HG02623 (cell line): ENCODE data around the gene CCS.
"Not testable (repeated sequence)": the region's sequence is repeated elsewhere in the genome, so short reads cannot be mapped to it uniquely, and the experiment has no call there.

Source experiments
- ATAC-seq: cut with Tn5 transposase; IDR thresholded peaks from one replicate; pipeline ENCODE4 v1.9.1; 2021; ENCODE audit warnings: moderate library complexity; ENCODE audit not compliant: unreplicated experiment

Gene CCS

DNA sequence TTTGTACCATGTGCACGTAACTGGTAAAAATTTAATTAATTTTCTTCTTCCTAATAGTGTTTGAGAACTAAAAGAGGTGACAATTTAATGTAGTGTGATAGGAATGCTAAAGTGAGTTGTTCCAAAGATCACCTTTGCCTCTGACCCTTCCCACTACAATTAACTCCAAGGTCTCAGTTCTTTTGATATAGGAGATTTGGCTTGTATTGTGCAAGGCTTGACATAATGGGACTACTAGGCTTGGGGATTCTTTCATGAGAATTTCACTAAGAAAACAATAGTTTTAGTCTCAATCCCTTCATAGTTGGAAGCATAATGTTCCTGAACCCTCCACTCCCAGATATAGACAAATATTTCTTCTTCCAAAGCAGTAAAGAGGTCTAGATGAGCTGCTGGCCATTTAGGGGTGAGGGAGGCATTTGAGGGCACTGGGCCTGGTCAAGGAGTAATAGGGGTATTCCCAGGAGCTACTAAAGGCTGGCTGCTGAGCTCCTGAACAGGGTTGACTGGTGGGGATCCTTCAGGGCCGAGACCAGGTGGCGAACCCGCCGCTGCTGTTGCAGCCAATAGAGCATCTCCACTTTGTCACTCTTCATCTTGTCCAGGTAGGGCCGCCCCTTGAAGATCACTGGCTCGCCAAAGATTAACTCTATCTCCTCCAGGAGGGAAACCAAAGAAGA, 2.8 kb upstream of the CCS start:
- ATAC-seq = no peak

DNA sequence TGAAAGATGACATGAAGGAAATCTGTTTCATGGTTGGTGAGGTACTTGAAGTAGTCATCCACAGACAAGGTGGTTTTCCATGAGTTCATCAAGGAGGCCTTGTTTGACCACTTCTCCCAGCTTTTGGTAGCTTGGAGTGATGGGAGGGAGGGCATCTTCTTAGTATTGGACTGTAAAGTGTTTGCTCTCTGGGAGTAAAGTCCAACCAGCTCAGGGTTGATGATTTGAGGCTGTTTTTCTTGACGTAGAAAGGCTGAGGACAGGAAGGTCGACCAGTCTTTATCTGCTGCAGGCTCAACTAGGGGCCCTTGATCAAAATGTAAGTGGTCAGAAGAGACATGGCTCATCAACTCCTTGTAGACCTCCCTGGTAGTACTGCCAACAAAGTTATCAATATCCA, 1.8 kb upstream of the CCS start:
- no peak for ATAC-seq

DNA sequence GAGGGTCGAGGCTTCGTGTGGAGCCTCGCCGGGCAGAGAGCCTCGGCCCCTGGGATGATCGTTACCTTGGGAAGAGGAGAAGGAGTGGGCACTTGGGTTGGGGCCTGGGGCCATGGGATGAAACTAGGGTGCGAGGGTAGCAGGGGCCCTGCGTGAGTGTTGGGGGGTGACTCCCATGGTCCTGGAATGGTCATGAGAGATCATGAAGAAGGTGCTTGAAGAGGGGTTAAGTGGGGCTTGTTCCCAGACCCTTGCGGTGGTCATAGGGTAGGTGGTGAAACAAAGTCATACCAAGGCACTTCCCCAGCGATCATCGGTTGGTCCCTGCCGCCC, 284 bp downstream of the CCS start:
- ATAC-seq = no peak

DNA sequence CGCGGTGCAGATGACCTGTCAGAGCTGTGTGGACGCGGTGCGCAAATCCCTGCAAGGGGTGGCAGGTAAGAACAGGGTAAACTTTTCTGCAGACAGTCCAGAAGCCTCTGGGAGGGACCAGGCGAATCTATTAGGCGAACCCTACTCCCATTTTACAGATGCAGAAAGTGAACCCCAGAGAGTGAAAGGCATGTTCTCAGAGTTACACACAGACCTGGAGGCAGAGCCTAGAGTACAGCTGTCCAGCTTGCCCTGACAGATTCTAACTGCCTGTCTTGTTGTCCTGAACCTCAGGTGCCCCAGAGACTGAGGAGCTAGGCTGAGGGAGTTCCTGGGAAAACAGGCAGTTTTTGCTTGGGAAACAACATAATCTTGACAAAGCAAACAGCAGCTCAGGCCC, 665 bp downstream of the CCS start:
- no peak for ATAC-seq

DNA sequence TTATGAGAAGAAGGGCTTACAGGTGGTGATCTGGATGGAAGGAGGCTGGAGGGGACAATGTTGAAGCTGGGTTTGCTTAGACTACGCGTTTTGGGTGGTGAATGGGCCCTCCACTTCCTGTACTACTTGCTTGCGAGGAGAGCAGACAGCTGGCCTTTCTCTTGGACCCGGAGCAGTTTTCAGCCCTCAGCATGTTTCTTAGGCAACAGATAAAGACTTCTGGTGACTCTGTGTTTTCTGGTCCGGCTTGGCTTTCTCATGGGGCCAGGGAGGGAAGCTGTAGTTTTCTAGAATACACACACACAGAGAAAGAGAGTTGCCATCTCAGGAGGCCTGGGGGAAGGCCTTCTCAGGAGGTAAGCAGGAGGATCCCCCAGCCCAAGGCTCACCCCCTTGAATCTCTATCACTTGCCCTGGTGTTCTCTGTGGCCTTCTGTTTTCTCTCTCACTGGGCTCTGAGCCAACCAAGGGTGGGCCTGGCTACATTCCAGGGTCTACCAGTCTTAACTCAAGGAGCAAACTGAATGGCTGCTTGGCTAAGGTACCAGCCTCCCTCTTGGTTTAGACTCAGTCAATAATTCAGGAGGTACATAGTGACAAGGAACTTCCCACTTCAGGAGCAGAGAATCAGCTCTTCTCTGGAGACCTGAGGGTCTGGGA, 2.4 kb downstream of the CCS start:
- no peak for ATAC-seq

DNA sequence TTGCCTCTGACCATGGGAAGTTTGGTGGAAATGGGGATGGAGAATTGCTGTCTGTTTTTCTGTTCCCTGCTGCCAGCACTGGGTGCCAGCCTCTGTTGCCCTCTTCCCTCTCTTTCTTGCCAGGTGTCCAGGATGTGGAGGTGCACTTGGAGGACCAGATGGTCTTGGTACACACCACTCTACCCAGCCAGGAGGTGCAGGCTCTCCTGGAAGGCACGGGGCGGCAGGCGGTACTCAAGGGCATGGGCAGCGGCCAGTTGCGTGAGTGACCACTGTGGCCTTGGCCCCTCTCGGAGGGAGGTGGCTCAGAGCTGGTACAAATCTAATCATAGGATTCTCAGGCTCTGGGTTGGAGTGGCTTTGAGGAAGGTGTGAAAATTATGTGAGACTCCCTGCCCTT, 6.0 kb downstream of the CCS start:
- no peak for ATAC-seq

DNA sequence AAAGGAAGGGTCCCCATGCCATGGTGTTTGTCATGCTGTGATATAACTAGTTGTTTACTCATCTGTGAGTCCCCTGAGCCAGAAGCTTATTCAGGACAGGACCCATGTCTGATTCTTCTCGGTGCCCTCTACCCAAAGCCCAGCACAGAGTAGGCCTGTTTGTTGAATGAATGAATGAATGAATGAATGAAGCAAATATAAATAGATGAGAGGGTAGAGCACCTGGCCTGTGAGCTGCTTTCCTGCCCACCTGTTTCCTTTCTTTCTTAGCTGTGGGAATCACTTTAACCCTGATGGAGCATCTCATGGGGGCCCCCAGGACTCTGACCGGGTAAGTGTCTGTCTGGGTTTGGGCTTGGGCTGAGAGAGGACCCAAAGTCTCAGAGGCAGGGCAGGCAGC, 7.2 kb downstream of the CCS start:
- ATAC-seq = no peak

DNA sequence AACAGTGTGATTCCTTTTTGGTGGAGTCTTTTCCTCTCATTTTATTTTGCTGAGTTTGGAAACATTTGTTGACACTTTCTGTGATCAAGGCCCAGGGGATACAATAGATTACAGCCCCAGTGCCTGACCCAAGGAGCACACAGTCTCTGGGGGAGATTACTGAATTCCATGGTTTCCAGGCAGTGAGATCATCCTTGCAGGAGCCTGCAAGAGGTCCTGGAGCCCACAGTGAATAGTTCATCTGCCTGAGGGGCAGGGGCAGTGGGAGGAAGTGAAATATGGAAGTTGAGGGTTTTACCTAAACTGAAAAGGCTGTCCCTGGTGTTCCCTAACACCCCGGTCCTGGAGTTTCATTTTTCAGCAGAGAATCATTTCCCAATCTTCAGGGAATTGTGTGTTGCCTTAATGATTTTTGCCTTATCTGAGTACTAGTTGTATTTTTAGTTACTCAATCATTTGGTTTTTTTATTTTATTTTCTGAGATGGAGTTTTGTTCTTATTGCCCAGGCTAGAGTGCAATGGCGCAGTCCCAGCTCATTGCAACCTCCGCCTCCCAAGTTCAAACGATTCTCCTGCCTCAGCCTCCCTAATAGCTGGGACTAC, 7.7 kb downstream of the CCS start:
- ATAC-seq = no peak

DNA sequence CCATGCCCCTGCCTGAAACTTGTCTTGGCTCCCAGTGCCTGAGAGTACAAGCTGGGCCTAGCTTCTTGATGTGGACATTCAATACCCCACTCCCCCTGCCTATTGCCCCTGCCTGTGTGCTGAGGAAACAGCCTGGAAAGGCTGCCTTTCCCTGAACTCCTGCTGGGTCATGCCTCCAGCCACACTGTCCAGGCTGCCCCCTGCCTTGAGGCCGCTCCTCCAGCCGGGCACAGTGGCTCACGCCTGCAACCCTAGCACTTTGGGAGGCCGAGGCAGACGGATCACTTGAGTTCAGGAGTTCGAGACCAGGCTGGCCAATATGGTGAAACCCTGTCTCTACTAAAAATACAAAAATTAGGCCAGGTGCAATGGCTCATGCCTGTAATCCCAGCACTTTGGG, 10.1 kb downstream of the CCS start:
- no peak for ATAC-seq

DNA sequence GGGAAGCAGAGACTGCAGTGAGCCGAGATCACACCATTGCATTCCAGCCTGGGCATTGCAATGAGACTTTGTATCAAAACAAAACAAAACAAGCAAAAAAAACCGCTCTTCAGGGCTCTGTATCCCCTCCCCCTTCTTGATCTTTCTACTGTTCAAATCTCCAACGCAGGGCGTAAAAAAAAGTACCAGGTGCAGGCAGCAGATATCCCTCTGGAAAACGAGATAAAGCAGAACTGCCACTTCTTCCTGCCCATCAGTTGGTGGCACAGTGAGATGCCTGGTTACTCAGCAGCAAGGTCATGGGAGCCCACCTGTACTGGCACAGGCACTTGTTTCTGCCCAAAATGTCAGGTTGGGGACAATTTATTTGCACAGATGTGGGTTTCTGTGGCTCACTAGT, 11.2 kb downstream of the CCS start:
- no peak for ATAC-seq

DNA sequence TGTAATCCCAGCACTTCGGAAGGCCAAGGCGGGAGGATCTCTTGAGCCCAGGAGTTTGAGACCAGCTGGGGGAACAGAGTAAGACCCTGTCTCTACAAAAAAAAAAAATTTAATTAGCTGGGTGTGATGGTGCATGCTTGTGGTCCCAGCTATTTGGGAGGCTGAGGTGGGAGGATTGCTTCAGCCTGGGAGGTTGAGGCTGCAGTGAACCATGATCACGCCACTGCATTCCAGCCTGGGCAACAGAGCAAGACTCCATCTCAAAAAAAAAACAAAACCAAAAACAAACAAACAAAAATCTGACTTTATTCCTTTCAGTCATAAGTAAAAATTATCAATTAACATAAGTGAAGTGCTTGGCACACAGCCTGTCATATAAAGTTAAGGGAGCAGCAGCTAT, 13.6 kb downstream of the CCS start:
- not testable (repeated sequence) for ATAC-seq

DNA sequence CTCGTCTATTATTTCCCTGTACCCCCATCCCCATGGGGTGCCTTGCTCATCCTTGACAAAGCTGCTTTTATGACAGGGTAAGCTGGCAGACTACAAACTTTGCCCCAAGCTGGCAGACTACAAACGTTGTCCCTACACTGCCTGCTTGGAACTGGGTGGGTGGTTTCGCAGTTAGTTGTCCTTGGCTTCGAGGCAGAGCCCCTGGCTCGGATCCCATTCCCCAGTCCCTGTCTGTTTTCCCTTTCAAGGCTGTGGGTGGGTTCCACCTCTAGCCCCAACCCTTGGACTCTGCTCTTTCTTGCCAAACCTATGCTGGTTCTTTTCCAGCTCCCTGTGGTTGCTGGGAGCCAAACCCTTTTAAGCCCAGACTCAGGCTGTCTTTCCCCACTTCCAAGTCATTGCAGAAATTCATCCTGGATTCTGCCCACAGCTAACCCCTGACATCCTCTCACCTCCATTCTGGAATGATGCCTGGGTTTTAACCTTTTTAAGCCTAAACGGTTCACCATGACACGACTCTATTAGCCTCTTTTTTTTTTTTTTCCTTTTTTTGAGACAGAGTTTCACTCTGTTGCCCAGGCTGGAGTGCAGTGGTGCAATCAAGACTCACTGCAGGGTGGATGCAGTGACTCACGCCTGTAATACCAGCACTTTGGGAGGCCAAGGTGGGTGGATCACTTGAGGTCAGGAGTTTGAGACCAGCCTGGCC, 14.3 kb downstream of the CCS start:
- ATAC-seq = no peak

DNA sequence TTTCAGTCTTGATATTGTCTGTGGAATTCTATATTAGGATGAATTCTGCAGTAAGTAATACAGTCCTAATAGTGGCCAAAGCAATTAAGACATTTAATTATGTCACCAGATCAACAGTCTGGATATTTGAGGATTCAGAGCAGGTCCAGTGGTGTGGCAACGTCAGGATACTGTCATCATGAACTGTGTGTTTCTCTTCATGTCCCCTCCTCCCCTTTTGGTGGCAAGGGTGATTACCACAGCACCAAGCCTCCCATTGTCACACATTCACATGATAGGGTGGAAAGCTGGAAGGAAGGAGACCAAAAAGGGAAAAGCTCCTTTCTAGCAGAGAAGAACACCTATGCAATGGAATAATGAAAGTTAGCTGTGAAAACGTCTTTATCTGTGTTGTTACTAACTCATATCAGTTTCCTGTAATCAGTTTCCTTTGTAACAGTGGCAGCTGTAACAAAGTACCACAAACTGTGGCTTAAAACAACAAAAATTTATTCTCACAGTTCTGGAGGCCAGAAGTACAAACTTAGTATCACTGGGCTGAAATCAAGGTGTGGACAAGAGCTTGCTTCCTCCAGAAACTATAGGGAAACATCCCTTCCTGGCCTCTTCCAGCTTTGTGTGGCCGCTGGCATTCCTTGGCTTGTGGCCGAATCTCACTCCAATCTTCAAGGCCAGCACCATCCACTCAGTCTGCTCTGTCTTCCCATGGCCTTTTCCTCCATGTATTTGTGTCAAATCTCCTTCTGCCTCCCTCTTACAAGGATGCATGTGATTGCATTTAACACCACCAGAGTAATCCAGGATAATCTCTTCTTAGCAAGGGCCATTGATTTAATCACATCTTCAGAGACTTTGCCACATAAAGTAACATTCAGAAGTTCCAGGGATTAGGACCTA, 17.0 kb downstream of the CCS start:
- ATAC-seq = no peak

DNA sequence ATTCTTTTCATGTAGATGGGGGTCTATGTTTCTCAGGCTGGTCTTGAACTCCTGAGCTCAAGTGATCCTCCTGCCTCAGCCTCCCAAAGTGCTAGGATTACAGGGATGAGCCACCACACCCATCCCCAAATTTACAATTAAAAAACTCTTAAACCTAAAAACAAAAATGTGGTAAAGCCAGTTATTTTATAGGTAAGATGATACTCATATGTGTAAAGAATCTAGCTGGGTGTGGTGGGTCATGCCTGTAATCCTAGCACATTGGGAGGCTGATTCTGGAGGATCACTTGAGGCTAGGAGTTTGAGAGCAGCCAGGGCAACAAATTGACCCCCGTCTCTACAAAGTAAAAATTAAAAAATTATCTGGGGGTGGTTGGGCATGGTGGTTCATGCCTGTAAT, 19.5 kb downstream of the CCS start:
- no peak for ATAC-seq

DNA sequence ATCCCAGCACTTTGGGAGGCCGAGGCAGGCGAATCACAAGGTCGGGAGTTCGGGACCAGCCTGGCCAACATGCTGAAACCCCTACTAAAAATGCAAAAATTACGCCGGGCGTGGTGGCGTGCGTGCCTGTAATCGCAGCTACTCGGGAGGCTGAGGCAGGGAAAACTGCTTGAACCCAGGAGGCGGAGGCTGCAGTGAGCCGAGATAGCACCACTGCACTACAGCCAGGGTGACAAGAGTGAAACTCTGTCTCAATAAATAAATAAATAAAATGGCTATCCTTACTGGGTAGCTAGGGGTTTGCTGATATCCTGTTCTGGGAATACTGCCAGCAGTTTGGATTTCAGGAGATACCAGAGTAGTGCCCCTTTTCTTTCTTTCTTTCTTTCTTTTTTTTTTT, 21.1 kb downstream of the CCS start:
- ATAC-seq = no peak

DNA sequence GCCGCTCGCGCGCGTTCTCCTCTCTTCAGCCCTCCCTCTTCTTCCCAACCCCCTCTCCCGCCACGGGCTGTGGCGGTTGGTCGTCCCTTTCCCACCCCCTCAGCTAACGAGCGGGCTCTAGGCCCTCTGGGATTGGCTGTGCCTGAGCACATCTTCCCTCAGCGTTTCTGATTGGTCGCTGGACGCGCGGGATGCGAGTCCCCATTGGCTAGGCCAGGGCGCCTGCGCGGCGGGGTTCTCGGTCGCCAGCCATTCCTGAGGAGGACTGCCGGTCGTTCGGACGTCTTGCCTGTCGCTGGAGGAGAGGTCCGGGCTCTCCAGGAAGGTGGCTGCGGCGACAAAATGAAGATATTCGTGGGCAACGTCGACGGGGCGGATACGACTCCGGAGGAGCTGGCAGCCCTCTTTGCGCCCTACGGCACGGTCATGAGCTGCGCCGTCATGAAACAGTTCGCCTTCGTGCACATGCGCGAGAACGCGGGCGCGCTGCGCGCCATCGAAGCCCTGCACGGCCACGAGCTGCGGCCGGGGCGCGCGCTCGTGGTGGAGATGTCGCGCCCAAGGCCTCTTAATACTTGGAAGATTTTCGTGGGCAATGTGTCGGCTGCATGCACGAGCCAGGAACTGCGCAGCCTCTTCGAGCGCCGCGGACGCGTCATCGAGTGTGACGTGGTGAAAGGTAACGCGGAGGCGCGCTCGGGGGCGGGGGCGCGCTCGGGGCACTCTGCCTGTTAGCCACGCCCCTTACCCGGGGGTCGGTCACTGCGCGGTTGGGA, 23.6 kb downstream of the CCS start, which contains the start of gene RBM14:
Gene RBM14, plus strand, starts transcription at position 252 of the 776 bp plus-strand sequence. Its CDS starts 91 bp downstream, at position 343.
- peak; percentile 86 for ATAC-seq

DNA sequence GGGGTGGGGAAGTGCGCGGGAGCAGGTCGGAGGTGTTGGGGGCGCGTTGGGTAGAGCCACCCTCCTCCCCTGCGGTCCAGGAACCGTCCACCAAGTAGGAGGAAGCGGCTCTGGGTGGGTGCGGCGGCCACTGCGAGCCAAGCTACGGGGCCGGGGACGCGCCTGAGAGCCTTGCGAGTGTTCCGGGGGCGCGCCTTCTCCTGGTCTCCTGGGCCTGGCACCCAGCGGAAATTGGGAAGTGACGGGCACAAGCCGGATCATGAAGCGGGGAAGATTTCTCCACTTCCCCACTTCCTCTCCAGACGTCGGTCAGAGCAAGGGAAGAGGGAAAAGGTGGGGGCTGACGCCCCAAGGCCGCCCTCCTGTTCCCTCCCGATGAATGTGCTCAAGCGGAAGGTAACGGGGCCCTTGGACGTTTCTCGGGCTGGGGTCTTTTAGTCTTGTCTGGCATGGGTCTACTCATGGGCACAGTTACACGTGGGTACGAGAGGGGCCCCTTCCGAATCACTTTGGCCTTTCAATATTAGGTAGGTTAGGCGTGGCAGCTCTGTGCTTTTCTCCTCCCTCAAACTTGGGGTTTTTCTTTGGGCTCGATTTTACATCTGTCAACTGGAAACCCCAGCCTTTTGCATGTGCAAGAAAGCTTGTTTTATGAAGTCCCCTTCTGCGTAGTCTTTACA, 24.3 kb downstream of the CCS start:
- ATAC-seq = peak; percentile 7

DNA sequence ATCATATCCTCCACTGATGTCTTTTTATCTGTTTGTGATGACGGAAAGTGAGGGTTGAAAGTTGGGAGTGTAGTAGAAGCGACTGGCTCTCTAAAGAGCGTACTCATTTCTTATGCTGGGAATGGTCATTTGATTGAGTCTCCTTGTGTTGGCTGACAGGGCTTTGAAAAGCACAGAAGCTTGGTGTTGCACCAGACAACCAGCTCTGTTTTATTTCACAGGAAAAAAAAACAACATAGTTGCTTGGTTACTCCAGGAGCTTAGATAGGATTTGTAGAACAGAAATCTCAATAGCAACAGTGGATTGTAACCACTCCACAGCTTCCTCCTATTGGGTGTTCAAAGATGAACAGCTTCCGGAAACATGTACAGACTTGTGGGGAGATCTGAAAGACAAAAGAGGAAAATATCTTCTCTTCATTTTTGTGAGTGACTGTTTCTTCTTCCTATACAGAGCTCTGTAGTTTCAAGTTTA, 26.1 kb downstream of the CCS start:
- no peak for ATAC-seq

DNA sequence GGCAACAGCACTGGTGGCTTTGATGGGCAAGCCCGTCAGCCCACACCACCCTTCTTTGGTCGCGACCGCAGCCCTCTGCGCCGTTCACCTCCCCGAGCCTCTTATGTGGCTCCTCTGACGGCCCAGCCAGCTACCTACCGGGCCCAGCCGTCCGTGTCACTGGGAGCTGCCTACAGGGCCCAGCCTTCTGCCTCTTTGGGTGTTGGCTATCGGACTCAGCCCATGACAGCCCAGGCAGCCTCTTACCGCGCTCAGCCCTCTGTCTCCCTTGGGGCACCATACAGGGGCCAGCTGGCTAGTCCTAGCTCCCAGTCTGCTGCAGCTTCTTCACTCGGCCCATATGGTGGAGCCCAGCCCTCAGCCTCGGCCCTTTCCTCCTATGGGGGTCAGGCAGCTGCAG, 31.5 kb downstream of the CCS start:
- no peak for ATAC-seq
